ENCODE results near the gene GNG3. TPM values are rescaled to one million over a fixed set of nuclear protein-coding genes. Genes with fewer than 3 reads are reported as not detected.
"Not testable (repeated sequence)": the region's sequence is repeated elsewhere in the genome, so short reads cannot be mapped to it uniquely, and the experiment has no call there.

Gene GNG3
- total RNA-seq, 3 donors from 2014 or later: not detected

DNA sequence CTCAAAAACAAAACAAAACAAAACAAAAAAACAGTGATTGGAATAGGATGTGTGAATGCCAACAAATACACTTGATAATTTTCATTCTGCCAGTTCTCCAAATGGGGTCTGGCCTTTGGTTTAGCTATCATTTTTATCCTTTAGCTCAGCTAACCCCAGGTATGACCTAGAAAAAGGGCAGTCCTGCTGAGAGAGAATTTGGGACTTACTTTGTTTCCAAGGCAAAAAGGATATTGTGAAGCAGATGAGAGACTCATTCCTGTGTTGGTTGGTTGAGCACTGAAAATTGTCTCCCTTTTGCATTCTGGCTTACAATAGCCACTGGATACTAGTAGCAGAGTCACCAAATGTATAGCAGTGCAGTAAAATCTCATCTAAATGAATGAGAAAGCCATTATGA is 29.7 kb downstream of the GNG3 start:
- no peak for DNase-seq (ENCODE audit: low spot score in 2 of 2)
- Histone ChIP-seq H3K4me1 (no peaks in the 10 kb centered on the region), H3K4me3 (no peak overlapping the region), H3K36me3 (no peaks in the 10 kb centered on the region), H3K27ac (no peak overlapping the region), H3K9me3 (no peaks in the 10 kb centered on the region), H3K27me3 (no peaks in the 10 kb centered on the region)
- TF ChIP-seq POLR2AphosphoS5 (IDR thresholded peaks at IDR 0.05): no peak
- no peak for TF ChIP-seq POLR2A (IDR thresholded peaks at IDR 0.05)
- TF ChIP-seq, protein P1, sequence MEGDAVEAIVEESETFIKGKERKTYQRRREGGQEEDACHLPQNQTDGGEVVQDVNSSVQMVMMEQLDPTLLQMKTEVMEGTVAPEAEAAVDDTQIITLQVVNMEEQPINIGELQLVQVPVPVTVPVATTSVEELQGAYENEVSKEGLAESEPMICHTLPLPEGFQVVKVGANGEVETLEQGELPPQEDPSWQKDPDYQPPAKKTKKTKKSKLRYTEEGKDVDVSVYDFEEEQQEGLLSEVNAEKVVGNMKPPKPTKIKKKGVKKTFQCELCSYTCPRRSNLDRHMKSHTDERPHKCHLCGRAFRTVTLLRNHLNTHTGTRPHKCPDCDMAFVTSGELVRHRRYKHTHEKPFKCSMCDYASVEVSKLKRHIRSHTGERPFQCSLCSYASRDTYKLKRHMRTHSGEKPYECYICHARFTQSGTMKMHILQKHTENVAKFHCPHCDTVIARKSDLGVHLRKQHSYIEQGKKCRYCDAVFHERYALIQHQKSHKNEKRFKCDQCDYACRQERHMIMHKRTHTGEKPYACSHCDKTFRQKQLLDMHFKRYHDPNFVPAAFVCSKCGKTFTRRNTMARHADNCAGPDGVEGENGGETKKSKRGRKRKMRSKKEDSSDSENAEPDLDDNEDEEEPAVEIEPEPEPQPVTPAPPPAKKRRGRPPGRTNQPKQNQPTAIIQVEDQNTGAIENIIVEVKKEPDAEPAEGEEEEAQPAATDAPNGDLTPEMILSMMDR (IDR thresholded peaks at IDR 0.05): no peak
- intact Hi-C loops (cut with DNase I; ENCODE audit: low total_unique reads): no loop called here

DNA sequence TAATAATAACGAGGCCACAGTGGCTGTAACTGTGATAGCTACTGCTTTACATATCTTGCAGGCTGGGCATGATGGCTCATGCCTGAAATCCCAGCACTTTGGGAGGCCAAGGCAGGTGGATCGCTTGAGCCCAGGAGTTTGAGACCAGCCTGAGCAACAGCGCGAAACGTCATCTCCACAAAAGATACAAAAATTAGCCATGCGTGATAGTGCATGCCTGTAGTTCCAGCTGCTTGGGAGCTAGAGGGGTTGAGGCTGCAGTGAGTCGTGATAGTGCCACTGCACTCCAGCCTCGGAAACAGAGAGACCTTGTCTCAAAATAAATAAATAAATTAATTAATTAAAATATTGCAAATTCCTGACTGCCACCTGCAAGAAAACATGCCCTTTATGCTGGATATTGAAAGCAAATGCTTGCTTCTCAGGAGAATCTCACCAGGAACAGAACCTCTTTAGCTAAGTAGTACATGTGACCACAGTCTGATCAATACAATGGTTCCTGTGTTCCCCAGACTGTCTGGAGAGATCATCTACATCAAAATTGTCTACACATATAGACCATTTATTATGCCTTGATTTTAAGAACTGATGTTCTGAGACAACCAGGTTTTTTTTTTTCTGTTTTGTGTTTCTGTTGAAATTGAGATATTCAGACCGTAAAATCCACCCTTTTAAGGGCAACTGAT is 40.1 kb downstream of the GNG3 start:
- Histone ChIP-seq H3K9me3 (no peaks in the 10 kb centered on the region), H3K4me1 (no peaks in the 10 kb centered on the region), H3K4me3 (no peak overlapping the region), H3K27ac (peak overlapping the region in 1 of 2 donors; percentile 10), H3K36me3 (no peaks in the 10 kb centered on the region), H3K27me3 (no peaks in the 10 kb centered on the region)
- TF ChIP-seq POLR2AphosphoS5 (IDR thresholded peaks at IDR 0.05) (no peak), POLR2A (IDR thresholded peaks at IDR 0.05) (no peak)
- TF ChIP-seq, protein P1 (IDR thresholded peaks at IDR 0.05): no peak
- DNase-seq (ENCODE audit: low spot score in 2 of 2): no peak
- intact Hi-C loops (cut with DNase I; ENCODE audit: low total_unique reads): no loop called here

DNA sequence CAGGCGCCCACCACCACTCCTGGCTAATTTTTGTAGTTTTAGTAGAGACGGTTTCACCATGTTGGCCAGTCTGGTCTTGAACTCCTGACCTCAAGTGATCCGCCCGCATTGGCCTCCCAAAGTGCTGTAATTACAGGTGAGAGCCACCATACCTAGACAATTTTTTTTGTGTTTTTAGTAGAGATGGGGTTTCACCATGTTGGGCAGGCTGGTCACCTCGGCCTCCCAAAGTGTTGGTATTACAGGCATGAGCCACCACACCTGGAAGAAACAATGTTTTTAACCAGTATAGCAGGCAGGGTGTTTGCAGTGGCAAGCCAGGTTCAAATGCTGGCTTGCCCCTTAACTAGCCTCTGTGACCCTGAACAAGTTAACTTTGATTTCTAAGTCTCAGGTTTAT is 42.5 kb downstream of the GNG3 start:
- H3K27me3 ChIP-seq; H3K4me1 ChIP-seq; H3K4me3 ChIP-seq; intact Hi-C loops (cut with DNase I; ENCODE audit: low total_unique reads); H3K27ac ChIP-seq; H3K36me3 ChIP-seq; H3K9me3 ChIP-seq; DNase-seq (ENCODE audit: low spot score in 2 of 2): not testable (repeated sequence)

DNA sequence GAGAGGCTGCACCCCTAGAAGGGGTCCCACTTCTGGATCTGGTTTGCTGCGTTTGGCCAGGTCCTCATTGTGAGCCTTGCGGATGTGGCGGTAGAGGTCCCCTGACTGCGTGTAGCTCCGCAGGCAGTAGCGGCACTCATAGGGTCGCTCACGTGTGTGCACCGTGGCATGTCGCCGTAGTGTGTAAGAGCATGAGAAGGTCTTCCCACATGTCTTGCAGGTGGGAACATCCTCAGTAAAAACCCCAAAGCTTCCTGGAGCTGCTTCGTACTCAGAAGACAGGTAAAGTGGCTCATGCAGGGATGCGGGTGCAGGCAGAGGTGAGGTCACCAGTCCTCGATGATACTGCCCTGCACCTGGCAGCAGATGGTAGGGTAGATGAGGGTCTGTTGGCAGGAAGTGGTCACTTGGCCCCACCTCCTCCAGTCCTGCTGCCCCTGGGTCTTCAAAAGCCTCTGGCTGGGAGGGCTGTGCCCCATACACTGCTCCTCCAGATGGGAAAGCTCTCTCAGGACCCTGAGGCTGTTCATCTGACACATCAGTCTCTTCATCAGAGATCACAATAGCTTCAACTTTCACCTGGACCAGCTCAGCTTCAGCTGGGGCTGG is 44.8 kb downstream of the GNG3 start:
- no peaks in the 10 kb centered on the region for H3K9me3 ChIP-seq
- intact Hi-C loops (cut with DNase I; ENCODE audit: low total_unique reads): no loop called here
- TF ChIP-seq, protein P1 (IDR thresholded peaks at IDR 0.05): no peak
- no peak for TF ChIP-seq POLR2AphosphoS5 (IDR thresholded peaks at IDR 0.05)
- no peak for TF ChIP-seq POLR2A (IDR thresholded peaks at IDR 0.05)
- H3K27ac ChIP-seq: no peak overlapping the region
- no peaks in the 10 kb centered on the region for H3K27me3 ChIP-seq
- H3K4me3 ChIP-seq: no peak overlapping the region
- H3K4me1 ChIP-seq: no peaks in the 10 kb centered on the region
- no peak for DNase-seq (ENCODE audit: low spot score in 2 of 2)
- H3K36me3 ChIP-seq: no peaks in the 10 kb centered on the region

DNA sequence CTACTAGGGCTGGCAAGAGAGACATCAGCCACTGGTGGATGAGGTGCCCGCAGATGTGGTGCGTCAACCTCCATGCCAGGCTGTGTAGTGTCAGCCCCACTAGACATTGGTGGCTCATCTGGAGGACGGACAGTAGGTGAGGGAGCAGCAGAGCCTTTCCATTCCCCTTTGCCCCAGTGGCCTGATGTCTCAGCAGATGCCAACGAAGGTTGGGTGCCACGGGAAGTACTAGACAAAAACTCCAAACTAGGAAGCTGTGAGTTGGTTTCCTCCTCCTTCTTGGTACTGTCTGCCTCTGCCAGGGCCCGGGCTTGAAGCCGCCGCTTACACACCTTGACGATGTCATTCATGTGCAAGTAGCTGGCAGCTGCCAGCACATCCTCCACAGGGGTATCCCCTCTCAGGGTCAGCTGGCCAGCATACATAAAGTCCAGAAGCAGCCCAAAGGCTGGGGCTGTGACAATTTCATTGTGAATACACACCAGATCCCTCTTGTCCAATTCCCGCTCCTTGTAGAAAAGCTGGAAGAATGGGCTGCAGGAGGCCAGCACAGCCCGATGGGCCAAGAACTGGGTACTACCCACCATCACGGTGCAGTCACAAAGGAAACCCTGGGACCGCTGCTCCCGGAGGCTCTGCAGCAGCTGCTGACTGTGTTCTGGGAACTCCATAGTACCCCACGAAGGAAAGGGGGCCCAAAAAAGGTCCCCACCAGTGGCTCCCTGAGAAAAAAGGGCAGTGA is 45.7 kb downstream of the GNG3 start:
- intact Hi-C loops (cut with DNase I; ENCODE audit: low total_unique reads): no loop called here
- TF ChIP-seq POLR2A (IDR thresholded peaks at IDR 0.05): no peak
- TF ChIP-seq, protein P1 (IDR thresholded peaks at IDR 0.05): no peak
- TF ChIP-seq POLR2AphosphoS5 (IDR thresholded peaks at IDR 0.05): no peak
- Histone ChIP-seq H3K36me3 (no peaks in the 10 kb centered on the region), H3K4me1 (no peaks in the 10 kb centered on the region), H3K27ac (peak overlapping the region; percentile 92 to 93), H3K9me3 (no peaks in the 10 kb centered on the region), H3K4me3 (peak overlapping the region; percentile 53 to 75 (median 66)), H3K27me3 (no peaks in the 10 kb centered on the region)
- no peak for DNase-seq (ENCODE audit: low spot score in 2 of 2)
